ENCODE measurements around the gene BAZ2B. TPM values are rescaled to one million over a fixed set of nuclear protein-coding genes. Genes with fewer than 3 reads are reported as not detected.

The BAZ2B gene
- total RNA-seq, 1 experiment from 2014 or later = 54.9 TPM

DNA sequence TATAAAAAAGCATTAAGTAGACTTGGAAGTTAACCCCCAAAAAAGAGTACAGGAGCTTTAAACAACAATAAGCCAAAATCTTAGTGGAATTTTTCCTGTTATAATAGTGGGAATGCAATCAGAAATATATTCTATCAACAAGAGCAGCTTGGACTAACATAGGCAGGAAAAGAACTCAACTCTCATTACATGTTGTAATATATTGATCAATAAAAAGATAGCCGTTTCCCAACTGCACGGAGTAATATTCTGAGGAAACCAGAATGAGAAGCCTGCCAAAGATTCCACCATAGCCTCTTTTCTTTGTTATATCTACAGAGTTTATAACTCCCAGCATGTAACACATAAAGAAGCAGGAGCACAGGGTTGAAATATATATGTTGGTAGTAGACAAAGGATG, 37.6 kb upstream of the BAZ2B start:
- no peak overlapping the region for H4K8ac ChIP-seq (replicated peaks; ENCODE audit: insufficient read length, low read depth, low read length)
- WGBS (ENCODE audit: extremely low coverage, insufficient read length, low lambda C conversion rate) = no CpG with 5 or more reads among the region's 2 CpGs
- peaks cover 0 to 9% of the 10 kb centered on the region in 2 experiments; a peak in 2 of 4 replicates for H3K4me1 Mint-ChIP-seq

More for the DNA sequence above, 37.6 kb upstream of the BAZ2B start:
- no peak for DNase-seq
- Histone ChIP-seq H3K4me2 (ENCODE audit: insufficient read depth, insufficient read length, low read length) (no peak overlapping the region), H3K23ac (ENCODE audit: insufficient read length, low read depth, low read length) (no peak overlapping the region), H3K9me3 (ENCODE audit: control insufficient read depth, low read depth, low read length) (no peaks in the 10 kb centered on the region), H3K56ac (ENCODE audit: insufficient read length, low read depth, low read length) (no peak overlapping the region), H3K14ac (ENCODE audit: insufficient read depth, low read length) (no peak overlapping the region), H2BK15ac (ENCODE audit: low read depth, low read length) (no peak overlapping the region), H2AFZ (ENCODE audit: low read length) (no peak overlapping the region), H3K27me3 (ENCODE audit: insufficient read depth, low read length) (no peaks in the 10 kb centered on the region), H2BK12ac (ENCODE audit: insufficient read length, low read depth, low read length) (no peak overlapping the region), H2BK120ac (ENCODE audit: low read depth, low read length, poor library complexity, severe bottlenecking) (no peak overlapping the region), H3K23me2 (ENCODE audit: insufficient read length, low read depth, low read length, poor library complexity, severe bottlenecking) (no peaks in the 10 kb centered on the region), H3K18ac (ENCODE audit: insufficient read length, low read depth, low read length) (no peak overlapping the region), H3T11ph (ENCODE audit: low read length) (no peak overlapping the region), H4K20me1 (ENCODE audit: control insufficient read depth, insufficient read depth, insufficient read length) (no peaks in the 10 kb centered on the region), H2BK20ac (ENCODE audit: low read depth, low read length, poor library complexity, severe bottlenecking) (no peak overlapping the region), H4K91ac (ENCODE audit: insufficient read length, low read depth, low read length) (no peak overlapping the region), H2AK5ac (ENCODE audit: insufficient read length, low read length) (no peak overlapping the region), H3K4me1 (ENCODE audit: insufficient read depth, low read length) (no peaks in the 10 kb centered on the region), H3K27ac (ENCODE audit: insufficient read length, low read depth, low read length) (no peak overlapping the region), H2BK5ac (ENCODE audit: insufficient read length, low read length) (no peak overlapping the region), H3K4ac (ENCODE audit: low read depth, low read length) (no peak overlapping the region), H3K9ac (ENCODE audit: extremely low read depth, insufficient read length, low read length) (no peak overlapping the region), H3K79me2 (ENCODE audit: insufficient read depth, low read length) (no peaks in the 10 kb centered on the region), H3K79me1 (ENCODE audit: insufficient read depth, low read depth, low read length, poor library complexity, severe bottlenecking) (no peaks in the 10 kb centered on the region), H4K5ac (ENCODE audit: insufficient read length, low read depth, low read length) (no peak overlapping the region)
- Mint-ChIP-seq H3K27ac (no peak overlapping the region), H3K4me3 (no peak overlapping the region), H3K9me3 (peaks cover 2 to 10% of the 10 kb centered on the region in 2 experiments; a peak in 3 of 5 replicates), H3K27me3 (ENCODE audit: low read depth) (no peaks in the 10 kb centered on the region), H3K36me3 (ENCODE audit: insufficient read depth in 1 of 3, low read depth in 3 of 3) (peaks cover 0 to 15% (median 2%) of the 10 kb centered on the region in 3 experiments; a peak in 2 of 7 replicates)
- TF ChIP-seq, protein P1, sequence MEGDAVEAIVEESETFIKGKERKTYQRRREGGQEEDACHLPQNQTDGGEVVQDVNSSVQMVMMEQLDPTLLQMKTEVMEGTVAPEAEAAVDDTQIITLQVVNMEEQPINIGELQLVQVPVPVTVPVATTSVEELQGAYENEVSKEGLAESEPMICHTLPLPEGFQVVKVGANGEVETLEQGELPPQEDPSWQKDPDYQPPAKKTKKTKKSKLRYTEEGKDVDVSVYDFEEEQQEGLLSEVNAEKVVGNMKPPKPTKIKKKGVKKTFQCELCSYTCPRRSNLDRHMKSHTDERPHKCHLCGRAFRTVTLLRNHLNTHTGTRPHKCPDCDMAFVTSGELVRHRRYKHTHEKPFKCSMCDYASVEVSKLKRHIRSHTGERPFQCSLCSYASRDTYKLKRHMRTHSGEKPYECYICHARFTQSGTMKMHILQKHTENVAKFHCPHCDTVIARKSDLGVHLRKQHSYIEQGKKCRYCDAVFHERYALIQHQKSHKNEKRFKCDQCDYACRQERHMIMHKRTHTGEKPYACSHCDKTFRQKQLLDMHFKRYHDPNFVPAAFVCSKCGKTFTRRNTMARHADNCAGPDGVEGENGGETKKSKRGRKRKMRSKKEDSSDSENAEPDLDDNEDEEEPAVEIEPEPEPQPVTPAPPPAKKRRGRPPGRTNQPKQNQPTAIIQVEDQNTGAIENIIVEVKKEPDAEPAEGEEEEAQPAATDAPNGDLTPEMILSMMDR (conservative IDR thresholded peaks at IDR 0.05) = no peak

Data from H9 (cell line).